HCT116 (cell line): ENCODE results near the gene UGT1A7. TPM values are rescaled to one million over a fixed set of nuclear protein-coding genes. Genes with fewer than 3 reads are reported as not detected.

Experiments used
- ATAC-seq: fragments of 200-7000 bp; cut with Tn5 transposase; 2 replicates; pipeline ENCODE4 v1.9.1; 2020; ENCODE audit warnings: mild to moderate bottlenecking, moderate library complexity
- BruUV-seq: library from RNA; stranded (reverse); fragments of 400-500 nt; replicated peaks from 2 replicates; lab custom pipeline; 2021; lab: Mats Ljungman, UMichigan
- CTCF ChIA-PET: fragments of 300-600 bp; sonication (Branson Sonifier 250); formaldehyde crosslinking; loops from one replicate; lab custom pipeline; 2021; ENCODE audit warnings: antibody characterized with exemption; lab: Charles Lee
- POLR2A ChIA-PET: fragments of 300-600, 350-600 bp; sonication (Branson Sonifier 250); formaldehyde crosslinking; loops from one replicate; lab custom pipeline; 2021; ENCODE audit warnings: antibody characterized with exemption; lab: Charles Lee
- RAD21 ChIA-PET, 2 experiments: fragments of 300-600 bp; sonication (Branson Sonifier 250); formaldehyde crosslinking; loops; one replicate each; lab custom pipeline; 2023; ENCODE audit warnings: low total read pairs in 2 of 2; ENCODE audit not compliant: uncharacterized antibody in 2 of 2, unreplicated experiment in 2 of 2, low non-redundant PET in 1 of 2; lab: Charles Lee
- DNase-seq: peaks from one replicate; pipeline ENCODE4 v3.0.0-alpha.2; 2010; ENCODE audit warnings: low read depth, low spot score
- H2AFZ ChIP-seq: fragments of 200-600 bp; shearing (Covaris generic), sonication (generic); 2 replicates; pipeline ENCODE4 v1.6.1; 2017; ENCODE audit warnings: low read depth, mixed run types, mixed read lengths, antibody characterized with exemption, low read length; ENCODE audit not compliant: poor library complexity, severe bottlenecking
- H3K27ac ChIP-seq: 2 replicates; pipeline ENCODE4 v1.5.1; 2012; ENCODE audit warnings: low read depth, low read length
- H3K27me3 ChIP-seq: fragments of 200-600 bp; sonication (generic); 2 replicates; pipeline ENCODE4 v1.6.1; 2016; ENCODE audit warnings: mixed run types, low read length, mixed read lengths; ENCODE audit not compliant: insufficient read depth
- H3K36me3 ChIP-seq, 2 experiments: fragments of 200-500 bp in 1 of 2; fragments of 200-600 bp in 1 of 2; sonication (Bioruptor generic) in 1 of 2; sonication (generic) in 1 of 2; 2 replicates each; pipeline versions ENCODE4 v1.5.1 to v1.6.1; 2014 to 2016; ENCODE audit warnings: low read length in 2 of 2, inconsistent platforms in 1 of 2, mixed read lengths in 1 of 2, mixed run types in 1 of 2; ENCODE audit not compliant: insufficient read depth in 2 of 2, control insufficient read depth in 1 of 2
- H3K4me1 ChIP-seq, 2 experiments: fragments of 200-600 bp in 1 of 2; sonication (generic) in 1 of 2; 2 replicates each; pipeline versions ENCODE4 v1.5.1 to v1.6.1; 2012 to 2017; ENCODE audit warnings: low read length in 2 of 2, inconsistent platforms in 1 of 2, mild to moderate bottlenecking in 1 of 2, mixed read lengths in 1 of 2, mixed run types in 1 of 2, moderate library complexity in 1 of 2; ENCODE audit not compliant: insufficient read depth in 2 of 2, control insufficient read depth in 1 of 2
- H3K4me2 ChIP-seq: fragments of 200-600 bp; sonication (generic); 2 replicates; pipeline ENCODE4 v1.6.1; 2017; ENCODE audit warnings: mixed run types, low read length, mixed read lengths
- H3K4me3 ChIP-seq, 2 experiments: fragments of 200-600 bp in 1 of 2; sonication (generic) in 1 of 2; replicated peaks in 1 of 2; 2 replicates each; pipeline ENCODE4 v1.5.1; 2011 to 2016; ENCODE audit warnings: low read length in 2 of 2, control low read depth in 1 of 2, low read depth in 1 of 2, mild to moderate bottlenecking in 1 of 2, mixed read lengths in 1 of 2, mixed run types in 1 of 2
- H3K79me2 ChIP-seq: fragments of 200-600 bp; sonication (generic); 2 replicates; pipeline ENCODE4 v1.6.1; 2017; ENCODE audit warnings: mild to moderate bottlenecking, mixed run types, low read length, moderate library complexity, mixed read lengths; ENCODE audit not compliant: insufficient read depth
- H3K9ac ChIP-seq: fragments of 200-600 bp; sonication (generic); 2 replicates; pipeline ENCODE4 v1.6.1; 2016; ENCODE audit warnings: low read length, mixed read lengths
- H3K9me2 ChIP-seq: fragments of 200-600 bp; sonication (generic), shearing (Covaris generic); 2 replicates; pipeline ENCODE4 v1.6.1; 2017; ENCODE audit warnings: mixed run types, mild to moderate bottlenecking, moderate library complexity; ENCODE audit not compliant: insufficient read depth
- H3K9me3 ChIP-seq, 2 experiments: fragments of 200-500 bp in 1 of 2; fragments of 200-600 bp in 1 of 2; sonication (Bioruptor generic) in 1 of 2; sonication (generic) in 1 of 2; 2 replicates each; pipeline ENCODE4 v1.6.1; 2014 to 2017; ENCODE audit warnings: low read length in 2 of 2, mixed read lengths in 2 of 2, inconsistent platforms in 1 of 2, low read depth in 1 of 2, mild to moderate bottlenecking in 1 of 2, mixed run types in 1 of 2, moderate library complexity in 1 of 2; ENCODE audit not compliant: control insufficient read depth in 1 of 2, insufficient read depth in 1 of 2
- H4K20me1 ChIP-seq: fragments of 200-600 bp; sonication (generic), shearing (Covaris generic); 2 replicates; pipeline ENCODE4 v1.6.1; 2017; ENCODE audit warnings: mixed run types, mild to moderate bottlenecking, moderate library complexity; ENCODE audit not compliant: insufficient read depth
- CBX3 ChIP-seq: IDR thresholded peaks from 2 replicates; pipeline ENCODE4 v1.6.1; 2012; ENCODE audit warnings: low read depth
- CEBPB ChIP-seq: IDR thresholded peaks from 2 replicates; pipeline ENCODE4 v1.6.1; 2012; ENCODE audit warnings: low read depth
- EGR1 ChIP-seq: IDR thresholded peaks from 2 replicates; pipeline ENCODE4 v1.6.1; 2012; ENCODE audit warnings: low read depth
- ELF1 ChIP-seq: IDR thresholded peaks from 2 replicates; pipeline ENCODE4 v1.6.1; 2012; ENCODE audit warnings: low read depth, borderline replicate concordance
- EZH2 ChIP-seq: fragments of 200-600 bp; sonication (generic); IDR thresholded peaks from 2 replicates; pipeline ENCODE4 v1.6.1; 2017; ENCODE audit warnings: antibody characterized with exemption, mixed run types
- FOSL1 ChIP-seq: IDR thresholded peaks from 2 replicates; pipeline ENCODE4 v1.6.1; 2012; ENCODE audit warnings: low read depth
- JUND ChIP-seq: IDR thresholded peaks from 2 replicates; pipeline ENCODE4 v1.6.1; 2012
- POLR2AphosphoS5 ChIP-seq: IDR thresholded peaks from 2 replicates; pipeline ENCODE4 v1.6.1; 2011; ENCODE audit warnings: mild to moderate bottlenecking, low read depth, low read length, moderate library complexity
- RAD21 ChIP-seq: IDR thresholded peaks from 2 replicates; pipeline ENCODE4 v1.6.1; 2012; ENCODE audit warnings: low read depth, mild to moderate bottlenecking
- SIN3A ChIP-seq: IDR thresholded peaks from 2 replicates; pipeline ENCODE4 v1.6.1; 2012; ENCODE audit warnings: low read depth
- SRF ChIP-seq: IDR thresholded peaks from 2 replicates; pipeline ENCODE4 v1.6.1; 2012; ENCODE audit warnings: low read depth
- YY1 ChIP-seq: IDR thresholded peaks from 2 replicates; pipeline ENCODE4 v1.6.1; 2011; ENCODE audit warnings: low read length, low read depth, moderate library complexity, mild to moderate bottlenecking; ENCODE audit not compliant: insufficient replicate concordance; ENCODE audit errors: extremely low read depth
- ZFX ChIP-seq: fragments of 450-650 bp; IDR thresholded peaks from 2 replicates; pipeline ENCODE4 v1.6.1; 2017
- intact Hi-C: fragments of 100-400 bp; cut with micrococcal nuclease; formaldehyde crosslinking; loops from 2 replicates; pipeline ENCODE4 v1.10.0; 2022
- total RNA-seq: library from RNA; stranded (reverse); gene quantifications from one replicate; pipeline ENCODE4 v1.2.1, GENCODE V29; 2021; ENCODE audit not compliant: unreplicated experiment
- TF ChIP-seq, protein P1 (sequence below): IDR thresholded peaks from 2 replicates; pipeline ENCODE4 v1.6.1; 2012
- TF ChIP-seq, protein P2 (sequence below): IDR thresholded peaks from 2 replicates; pipeline ENCODE4 v1.6.1; 2012
- TF ChIP-seq, protein P3 (sequence below), 3 experiments: fragments of 200-600 bp in 1 of 3; sonication (generic) in 1 of 3; IDR thresholded peaks in 2 of 3; conservative IDR thresholded peaks in 1 of 3; 2 replicates each; pipeline ENCODE4 v1.5.1; 2012 to 2017; ENCODE audit warnings: low read depth in 2 of 3, low read length in 2 of 3, antibody characterized with exemption in 1 of 3, borderline replicate concordance in 1 of 3, control low read depth in 1 of 3, mild to moderate bottlenecking in 1 of 3, mixed read lengths in 1 of 3, mixed run types in 1 of 3, moderate library complexity in 1 of 3; ENCODE audit not compliant: insufficient read depth in 1 of 3
- TF ChIP-seq, protein P4 (sequence below): IDR thresholded peaks from 2 replicates; pipeline ENCODE4 v1.6.1; 2012; ENCODE audit warnings: low read depth

UGT1A7 gene
- total RNA-seq, 1 experiment from 2014 or later = not detected

DNA sequence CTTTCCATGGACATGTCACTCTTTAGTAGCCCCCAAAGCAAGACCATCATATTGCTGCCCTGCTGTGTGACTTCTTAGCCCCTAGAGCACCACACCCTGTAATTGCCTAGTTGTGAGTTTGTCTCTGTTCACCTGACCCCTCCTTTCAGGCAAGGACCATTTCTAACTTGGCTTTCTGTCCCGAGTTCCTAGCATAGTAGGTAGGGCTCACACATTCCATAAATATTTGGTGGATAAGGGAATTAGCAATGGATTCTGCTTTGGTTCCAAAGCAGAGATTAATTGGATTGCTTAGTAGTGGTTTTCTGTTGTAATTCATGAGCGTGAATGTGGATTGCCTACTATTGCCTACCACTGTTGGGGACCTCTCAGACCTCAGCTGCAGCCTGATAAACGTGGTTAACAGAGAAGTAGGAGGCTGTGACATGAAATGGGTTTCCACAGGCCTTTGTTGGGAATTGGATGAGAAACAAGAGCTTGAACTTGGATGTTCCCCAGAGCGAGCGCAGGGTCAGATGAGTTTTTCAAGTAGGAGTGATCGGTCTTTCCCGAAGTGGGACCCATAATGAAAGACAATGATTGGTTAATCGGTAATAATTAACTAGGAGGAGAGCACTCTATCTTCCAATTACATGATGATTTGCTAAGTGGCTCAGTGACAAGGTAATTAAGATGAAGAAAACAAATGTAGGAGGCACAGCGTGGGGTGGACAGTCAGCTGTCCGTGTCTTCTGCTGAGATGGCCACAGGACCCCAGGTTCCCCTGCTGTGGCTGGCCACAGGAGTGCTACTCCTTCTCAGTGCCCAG is 65.0 kb downstream of the UGT1A7 start:
- no TSS peak for BruUV-seq
- POLR2A ChIA-PET = no interaction called here
- no peak for TF ChIP-seq FOSL1
- no peak for TF ChIP-seq SIN3A
- CTCF ChIA-PET = no interaction called here
- Histone ChIP-seq H3K9me3 (no peaks in the 10 kb centered on the region), H4K20me1 (no peaks in the 10 kb centered on the region), H3K79me2 (no peaks in the 10 kb centered on the region), H3K9ac (no peak overlapping the region), H3K27ac (no peak overlapping the region), H3K4me1 (no peaks in the 10 kb centered on the region), H3K9me2 (no peaks in the 10 kb centered on the region), H3K27me3 (no peaks in the 10 kb centered on the region), H3K4me2 (no peak overlapping the region), H3K4me3 (no peak overlapping the region), H3K36me3 (no peaks in the 10 kb centered on the region), H2AFZ (no peak overlapping the region)
- intact Hi-C loops = no loop called here
- ATAC-seq = no peak
- no peak for DNase-seq
- RAD21 ChIA-PET = no interaction called here

DNA sequence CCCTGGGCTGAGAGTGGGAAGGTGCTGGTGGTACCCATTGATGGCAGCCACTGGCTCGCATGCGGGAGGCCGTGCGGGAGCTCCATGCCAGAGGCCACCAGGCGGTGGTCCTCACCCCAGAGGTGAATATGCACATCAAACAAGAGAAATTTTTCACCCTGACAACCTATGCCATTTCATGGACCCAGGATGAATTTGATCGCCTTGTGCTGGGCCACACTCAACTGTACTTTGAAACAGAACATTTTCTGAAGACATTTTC is 65.5 kb downstream of the UGT1A7 start:
- Histone ChIP-seq H3K9me3 (no peaks in the 10 kb centered on the region), H3K9ac (no peak overlapping the region), H3K27me3 (no peaks in the 10 kb centered on the region), H4K20me1 (no peaks in the 10 kb centered on the region), H3K4me2 (no peak overlapping the region), H3K27ac (no peak overlapping the region), H3K4me3 (no peak overlapping the region), H3K79me2 (no peaks in the 10 kb centered on the region), H3K36me3 (no peaks in the 10 kb centered on the region), H3K9me2 (no peaks in the 10 kb centered on the region), H3K4me1 (no peaks in the 10 kb centered on the region), H2AFZ (no peak overlapping the region)
- ATAC-seq (no peak), DNase-seq (no peak)
- intact Hi-C loops = no loop called here
- CTCF ChIA-PET = no interaction called here
- POLR2A ChIA-PET = no interaction called here
- BruUV-seq = no TSS peak
- RAD21 ChIA-PET = no interaction called here
- TF ChIP-seq, protein P1, sequence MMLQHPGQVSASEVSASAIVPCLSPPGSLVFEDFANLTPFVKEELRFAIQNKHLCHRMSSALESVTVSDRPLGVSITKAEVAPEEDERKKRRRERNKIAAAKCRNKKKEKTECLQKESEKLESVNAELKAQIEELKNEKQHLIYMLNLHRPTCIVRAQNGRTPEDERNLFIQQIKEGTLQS = no peak
- TF ChIP-seq, protein P2, sequence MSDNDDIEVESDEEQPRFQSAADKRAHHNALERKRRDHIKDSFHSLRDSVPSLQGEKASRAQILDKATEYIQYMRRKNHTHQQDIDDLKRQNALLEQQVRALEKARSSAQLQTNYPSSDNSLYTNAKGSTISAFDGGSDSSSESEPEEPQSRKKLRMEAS = no peak
- TF ChIP-seq FOSL1 (no peak), JUND (no peak), POLR2AphosphoS5 (no peak), SRF (no peak), YY1 (no peak), CEBPB (no peak), EGR1 (no peak), RAD21 (no peak), EZH2 (no peak), SIN3A (no peak), CBX3 (no peak), ELF1 (no peak), ZFX (no peak)
- TF ChIP-seq, protein P3, sequence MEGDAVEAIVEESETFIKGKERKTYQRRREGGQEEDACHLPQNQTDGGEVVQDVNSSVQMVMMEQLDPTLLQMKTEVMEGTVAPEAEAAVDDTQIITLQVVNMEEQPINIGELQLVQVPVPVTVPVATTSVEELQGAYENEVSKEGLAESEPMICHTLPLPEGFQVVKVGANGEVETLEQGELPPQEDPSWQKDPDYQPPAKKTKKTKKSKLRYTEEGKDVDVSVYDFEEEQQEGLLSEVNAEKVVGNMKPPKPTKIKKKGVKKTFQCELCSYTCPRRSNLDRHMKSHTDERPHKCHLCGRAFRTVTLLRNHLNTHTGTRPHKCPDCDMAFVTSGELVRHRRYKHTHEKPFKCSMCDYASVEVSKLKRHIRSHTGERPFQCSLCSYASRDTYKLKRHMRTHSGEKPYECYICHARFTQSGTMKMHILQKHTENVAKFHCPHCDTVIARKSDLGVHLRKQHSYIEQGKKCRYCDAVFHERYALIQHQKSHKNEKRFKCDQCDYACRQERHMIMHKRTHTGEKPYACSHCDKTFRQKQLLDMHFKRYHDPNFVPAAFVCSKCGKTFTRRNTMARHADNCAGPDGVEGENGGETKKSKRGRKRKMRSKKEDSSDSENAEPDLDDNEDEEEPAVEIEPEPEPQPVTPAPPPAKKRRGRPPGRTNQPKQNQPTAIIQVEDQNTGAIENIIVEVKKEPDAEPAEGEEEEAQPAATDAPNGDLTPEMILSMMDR (IDR thresholded peaks at IDR 0.05 in 2 of 3, conservative IDR thresholded peaks at IDR 0.05 in 1 of 3; ENCODE audit: borderline replicate concordance in 1 of 3, insufficient read depth in 1 of 3, low read depth in 2 of 3, low read length in 2 of 3) = no peak
- TF ChIP-seq, protein P4, sequence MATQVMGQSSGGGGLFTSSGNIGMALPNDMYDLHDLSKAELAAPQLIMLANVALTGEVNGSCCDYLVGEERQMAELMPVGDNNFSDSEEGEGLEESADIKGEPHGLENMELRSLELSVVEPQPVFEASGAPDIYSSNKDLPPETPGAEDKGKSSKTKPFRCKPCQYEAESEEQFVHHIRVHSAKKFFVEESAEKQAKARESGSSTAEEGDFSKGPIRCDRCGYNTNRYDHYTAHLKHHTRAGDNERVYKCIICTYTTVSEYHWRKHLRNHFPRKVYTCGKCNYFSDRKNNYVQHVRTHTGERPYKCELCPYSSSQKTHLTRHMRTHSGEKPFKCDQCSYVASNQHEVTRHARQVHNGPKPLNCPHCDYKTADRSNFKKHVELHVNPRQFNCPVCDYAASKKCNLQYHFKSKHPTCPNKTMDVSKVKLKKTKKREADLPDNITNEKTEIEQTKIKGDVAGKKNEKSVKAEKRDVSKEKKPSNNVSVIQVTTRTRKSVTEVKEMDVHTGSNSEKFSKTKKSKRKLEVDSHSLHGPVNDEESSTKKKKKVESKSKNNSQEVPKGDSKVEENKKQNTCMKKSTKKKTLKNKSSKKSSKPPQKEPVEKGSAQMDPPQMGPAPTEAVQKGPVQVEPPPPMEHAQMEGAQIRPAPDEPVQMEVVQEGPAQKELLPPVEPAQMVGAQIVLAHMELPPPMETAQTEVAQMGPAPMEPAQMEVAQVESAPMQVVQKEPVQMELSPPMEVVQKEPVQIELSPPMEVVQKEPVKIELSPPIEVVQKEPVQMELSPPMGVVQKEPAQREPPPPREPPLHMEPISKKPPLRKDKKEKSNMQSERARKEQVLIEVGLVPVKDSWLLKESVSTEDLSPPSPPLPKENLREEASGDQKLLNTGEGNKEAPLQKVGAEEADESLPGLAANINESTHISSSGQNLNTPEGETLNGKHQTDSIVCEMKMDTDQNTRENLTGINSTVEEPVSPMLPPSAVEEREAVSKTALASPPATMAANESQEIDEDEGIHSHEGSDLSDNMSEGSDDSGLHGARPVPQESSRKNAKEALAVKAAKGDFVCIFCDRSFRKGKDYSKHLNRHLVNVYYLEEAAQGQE = no peak
